Stimulated activated CD8-positive, alpha-beta memory T cell treated with anti-CD3 and anti-CD28 coated beads, Interleukin-4, amount 100 ng/mL, for 48 hours (primary cell): ENCODE measurements around the gene LTB.

ENCODE experiments used
- DNase-seq: peaks from one replicate; pipeline ENCODE4 v3.0.0-alpha.2; 2020

LTB gene, protein sequence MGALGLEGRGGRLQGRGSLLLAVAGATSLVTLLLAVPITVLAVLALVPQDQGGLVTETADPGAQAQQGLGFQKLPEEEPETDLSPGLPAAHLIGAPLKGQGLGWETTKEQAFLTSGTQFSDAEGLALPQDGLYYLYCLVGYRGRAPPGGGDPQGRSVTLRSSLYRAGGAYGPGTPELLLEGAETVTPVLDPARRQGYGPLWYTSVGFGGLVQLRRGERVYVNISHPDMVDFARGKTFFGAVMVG

DNA sequence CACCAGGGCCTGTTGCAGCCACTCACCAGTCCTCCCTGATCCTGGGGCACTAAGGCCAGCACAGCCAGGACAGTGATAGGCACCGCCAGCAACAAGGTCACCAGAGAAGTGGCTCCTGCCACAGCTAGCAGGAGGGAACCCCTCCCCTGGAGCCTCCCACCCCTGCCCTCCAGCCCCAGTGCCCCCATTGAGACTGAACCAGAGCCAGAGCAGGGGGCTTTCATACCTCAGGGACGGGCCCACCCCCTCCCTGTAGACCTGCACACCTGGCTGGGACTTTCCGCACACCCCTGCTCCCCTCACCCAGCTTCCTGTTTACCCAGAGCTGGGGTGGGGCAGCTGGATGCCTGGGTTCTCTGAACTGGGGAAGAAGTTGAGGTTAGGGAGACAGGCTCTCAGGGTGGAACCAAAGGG, at the start of gene LTB:
Gene LTB, minus strand, starts transcription at position 195 of the 414 bp plus-strand sequence. Its CDS starts 7 bp downstream, at position 188.
- peak; percentile 60 for DNase-seq

GRCh38 chr6:31631681-31632278, 49.6 kb upstream of the LTB start:
- no peak for DNase-seq

GRCh38 chr6:31631209-31631608, 49.0 kb upstream of the LTB start:
- no peak for DNase-seq

DNA sequence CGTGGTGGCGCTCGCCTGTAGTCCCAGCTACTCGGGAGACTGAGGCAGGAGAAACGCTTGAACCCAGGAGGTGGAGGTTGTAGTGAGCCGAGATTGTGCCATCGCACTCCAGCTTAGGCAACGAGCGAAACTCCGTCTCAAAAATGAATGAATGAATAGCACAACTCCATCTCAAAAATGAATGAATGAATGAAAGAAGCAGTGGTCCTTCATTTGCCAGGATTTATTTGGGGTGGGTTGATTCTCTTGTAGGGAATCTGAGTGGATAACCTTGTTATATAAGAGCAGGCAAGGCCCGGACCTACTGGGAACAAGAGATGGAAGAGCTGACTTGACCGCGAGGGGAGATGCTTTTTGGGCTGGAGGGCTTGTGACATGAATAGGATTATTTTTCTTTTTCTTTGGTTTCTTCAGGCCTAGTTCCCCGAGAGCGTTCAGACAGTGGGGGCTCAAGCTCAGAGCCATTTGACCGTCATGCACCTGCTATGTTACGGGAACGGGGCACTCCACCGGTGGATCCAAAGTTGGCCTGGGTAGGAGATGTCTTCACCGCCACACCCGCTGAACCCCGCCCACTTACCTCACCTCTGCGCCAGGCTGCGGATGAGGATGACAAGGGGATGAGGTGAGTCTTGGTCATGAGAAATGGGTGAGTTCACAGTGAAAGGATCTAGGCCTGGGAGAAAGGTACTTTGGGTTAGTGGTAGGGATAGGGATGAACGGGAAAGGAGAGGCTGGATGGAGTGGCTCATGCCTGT, 48.1 kb upstream of the LTB start:
- DNase-seq, result no peak

DNA sequence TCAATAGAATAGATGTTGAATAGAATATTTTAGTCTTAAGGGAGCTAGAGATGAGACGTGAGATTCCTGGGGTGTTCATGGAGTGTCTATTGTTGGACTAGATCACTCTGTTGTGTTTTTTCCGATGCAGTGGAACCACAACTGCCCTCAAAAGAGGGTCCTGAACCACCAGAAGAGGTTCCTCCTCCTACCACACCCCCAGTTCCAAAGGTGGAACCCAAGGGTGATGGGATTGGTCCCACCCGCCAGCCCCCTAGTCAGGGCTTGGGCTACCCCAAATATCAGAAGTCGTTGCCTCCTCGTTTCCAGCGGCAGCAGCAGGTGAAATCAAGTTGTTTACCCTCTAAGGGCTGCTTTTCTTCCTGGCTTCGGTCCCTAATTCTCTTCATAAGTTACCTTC, 46.8 kb upstream of the LTB start:
- DNase-seq, result no peak

DNA sequence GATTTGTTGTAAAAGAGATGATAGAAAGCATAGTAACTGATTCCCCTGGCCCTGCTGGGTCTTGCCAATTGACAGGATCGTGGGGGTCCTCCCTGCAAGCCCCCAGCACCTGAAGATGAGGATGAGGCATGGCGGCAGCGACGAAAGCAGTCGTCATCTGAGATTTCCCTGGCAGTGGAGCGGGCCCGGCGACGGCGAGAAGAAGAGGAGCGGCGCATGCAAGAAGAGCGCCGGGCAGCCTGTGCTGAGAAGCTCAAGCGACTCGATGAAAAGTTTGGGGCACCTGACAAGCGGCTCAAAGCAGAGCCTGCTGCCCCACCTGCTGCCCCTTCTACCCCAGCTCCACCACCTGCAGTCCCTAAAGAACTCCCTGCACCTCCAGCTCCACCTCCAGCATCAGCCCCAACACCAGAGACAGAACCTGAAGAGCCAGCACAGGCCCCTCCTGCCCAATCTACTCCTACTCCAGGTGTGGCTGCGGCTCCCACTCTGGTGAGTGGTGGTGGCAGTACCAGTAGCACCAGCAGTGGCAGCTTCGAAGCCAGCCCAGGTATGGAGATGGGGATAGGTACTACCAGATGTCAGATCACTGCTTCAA, 45.6 kb upstream of the LTB start:
- no peak for DNase-seq

- DNase-seq, result no peak
Measured at GRCh38 chr6:31626952-31627351, 44.7 kb upstream of the LTB start.

GRCh38 chr6:31624070-31624469, 41.8 kb upstream of the LTB start:
- no peak for DNase-seq

GRCh38 chr6:31622684-31623091, 40.5 kb upstream of the LTB start:
- no peak for DNase-seq

- no peak for DNase-seq
Measured at GRCh38 chr6:31621991-31622390, 39.8 kb upstream of the LTB start.

DNA sequence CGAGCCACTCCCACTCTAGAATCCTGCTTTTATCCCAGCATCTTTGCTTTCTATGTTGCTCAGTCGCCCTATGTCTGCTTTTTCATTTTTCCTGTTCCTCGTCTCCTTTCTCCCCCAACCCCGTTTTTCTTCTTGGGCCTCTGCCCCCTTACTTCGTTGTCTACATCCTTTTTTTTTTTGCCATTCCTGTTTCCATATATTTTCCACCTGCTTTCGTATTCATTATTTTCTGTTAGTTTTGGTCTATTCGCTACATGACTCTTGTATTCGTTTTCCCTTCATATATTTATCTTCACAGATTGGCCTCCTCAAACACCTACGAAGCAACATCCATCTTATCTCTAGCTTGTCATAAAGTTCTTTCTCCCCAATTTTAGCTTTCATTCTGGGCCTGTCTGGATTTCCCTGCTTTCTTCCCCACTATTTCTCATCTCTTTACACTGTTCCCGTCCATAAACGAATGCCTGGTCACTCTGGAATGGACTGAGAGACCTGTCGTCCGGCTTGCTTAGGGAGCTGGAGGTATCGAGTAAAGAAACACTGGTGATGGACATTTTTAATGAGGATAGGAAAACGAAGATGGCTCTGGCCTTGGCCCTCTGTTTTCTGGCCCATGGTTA, 39.2 kb upstream of the LTB start:
- no peak for DNase-seq

GRCh38 chr6:31620586-31621319, 38.5 kb upstream of the LTB start, which contains the start of gene PRRC2A:
TSS of gene PRRC2A (plus strand) at chr6:31620715. CDS start at chr6:31622790, 2,075 bp downstream.
- DNase-seq, result peak; percentile 84

- peak; percentile 98 for DNase-seq
Measured at GRCh38 chr6:31619805-31620585, 37.8 kb upstream of the LTB start.

DNA sequence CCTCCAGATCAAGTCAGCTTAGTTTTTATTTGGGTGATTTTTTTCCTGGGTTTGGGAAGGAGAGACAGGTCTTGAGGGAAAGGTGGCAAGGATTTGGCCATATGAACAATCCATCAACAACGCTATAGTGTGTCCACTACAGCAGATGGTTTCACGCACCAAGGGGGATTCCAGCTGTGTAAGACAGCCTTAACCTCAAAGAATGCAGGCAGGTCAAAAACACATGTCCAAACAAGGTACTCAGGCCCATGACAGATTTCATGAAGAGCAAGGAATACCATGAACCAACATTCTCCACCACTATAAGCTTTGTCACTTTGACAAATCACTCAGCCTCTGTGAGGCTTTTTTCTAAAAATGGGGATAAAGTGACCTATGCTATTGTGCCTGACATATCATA, 34.8 kb upstream of the LTB start:
- DNase-seq, result no peak

DNA sequence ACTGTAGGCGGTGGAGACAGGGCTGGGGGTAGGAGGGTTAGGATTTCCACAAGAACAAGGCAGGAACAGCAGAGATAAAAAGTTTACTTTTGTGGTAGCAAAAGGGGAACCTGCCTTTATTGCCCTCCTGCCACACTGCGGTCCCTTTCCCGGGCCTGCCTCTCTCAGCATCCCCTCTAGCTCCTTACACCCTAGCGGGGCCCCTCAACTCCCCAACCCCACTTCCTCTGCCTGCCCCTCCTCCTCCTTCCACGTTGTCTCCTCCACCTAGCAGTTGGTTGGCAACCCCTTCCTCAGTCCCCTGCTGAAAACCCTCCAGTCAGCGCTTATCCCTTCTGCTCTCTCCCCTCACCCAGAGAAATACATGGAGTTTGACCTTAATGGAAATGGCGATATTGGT, 33.5 kb upstream of the LTB start:
- DNase-seq, result peak; percentile 62

DNA sequence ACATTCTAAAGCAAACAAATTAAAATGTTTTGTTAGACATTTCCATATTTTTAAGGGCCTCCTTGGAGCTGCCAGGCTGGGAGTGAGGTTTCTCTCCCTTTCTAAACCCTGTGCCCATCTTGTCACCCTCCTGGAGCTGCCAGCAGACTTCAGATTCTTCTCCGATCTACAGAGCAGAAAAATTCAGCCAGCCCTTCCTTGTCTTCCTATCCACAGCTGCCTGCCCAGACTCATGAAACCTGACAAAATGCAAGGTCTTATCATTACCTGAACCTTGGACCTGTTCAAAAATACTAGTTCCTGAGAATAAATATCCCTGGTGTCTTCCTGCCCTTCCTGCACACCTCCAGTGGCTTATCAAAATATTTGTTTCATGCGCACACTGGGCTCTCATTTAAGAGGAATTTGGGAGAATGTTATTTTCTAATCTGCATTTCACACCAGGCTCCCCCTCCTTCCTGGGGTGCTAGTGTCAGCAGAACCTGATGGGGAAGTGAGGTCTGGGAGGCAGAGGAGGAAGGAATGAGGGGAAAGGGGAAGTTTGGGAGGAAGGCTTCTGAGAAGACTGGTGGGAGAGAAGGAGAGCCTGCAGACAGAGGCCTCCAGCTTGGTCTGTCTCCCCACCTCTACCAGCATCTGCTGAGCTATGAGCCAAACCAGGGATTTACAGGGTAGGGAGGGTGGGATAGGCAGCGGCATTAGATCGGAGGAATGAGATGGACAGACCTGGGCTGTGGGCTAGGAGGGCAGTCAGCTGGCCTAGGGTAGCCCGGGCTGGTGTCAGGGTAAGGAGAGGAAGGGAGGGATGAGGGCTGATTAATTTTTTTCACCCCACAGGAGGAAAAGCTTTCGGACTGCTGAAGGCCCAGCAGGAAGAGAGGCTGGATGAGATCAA, 32.7 kb upstream of the LTB start, which contains the start of gene AIF1:
Gene AIF1, plus strand, starts transcription at position 551 of the 895 bp plus-strand sequence. Its CDS starts 96 bp downstream, at position 647.
- DNase-seq, result no peak

GRCh38 chr6:31614075-31614619, 31.9 kb upstream of the LTB start:
- no peak for DNase-seq

- DNase-seq, result no peak
Measured at GRCh38 chr6:31610968-31611367, 28.7 kb upstream of the LTB start.

DNA sequence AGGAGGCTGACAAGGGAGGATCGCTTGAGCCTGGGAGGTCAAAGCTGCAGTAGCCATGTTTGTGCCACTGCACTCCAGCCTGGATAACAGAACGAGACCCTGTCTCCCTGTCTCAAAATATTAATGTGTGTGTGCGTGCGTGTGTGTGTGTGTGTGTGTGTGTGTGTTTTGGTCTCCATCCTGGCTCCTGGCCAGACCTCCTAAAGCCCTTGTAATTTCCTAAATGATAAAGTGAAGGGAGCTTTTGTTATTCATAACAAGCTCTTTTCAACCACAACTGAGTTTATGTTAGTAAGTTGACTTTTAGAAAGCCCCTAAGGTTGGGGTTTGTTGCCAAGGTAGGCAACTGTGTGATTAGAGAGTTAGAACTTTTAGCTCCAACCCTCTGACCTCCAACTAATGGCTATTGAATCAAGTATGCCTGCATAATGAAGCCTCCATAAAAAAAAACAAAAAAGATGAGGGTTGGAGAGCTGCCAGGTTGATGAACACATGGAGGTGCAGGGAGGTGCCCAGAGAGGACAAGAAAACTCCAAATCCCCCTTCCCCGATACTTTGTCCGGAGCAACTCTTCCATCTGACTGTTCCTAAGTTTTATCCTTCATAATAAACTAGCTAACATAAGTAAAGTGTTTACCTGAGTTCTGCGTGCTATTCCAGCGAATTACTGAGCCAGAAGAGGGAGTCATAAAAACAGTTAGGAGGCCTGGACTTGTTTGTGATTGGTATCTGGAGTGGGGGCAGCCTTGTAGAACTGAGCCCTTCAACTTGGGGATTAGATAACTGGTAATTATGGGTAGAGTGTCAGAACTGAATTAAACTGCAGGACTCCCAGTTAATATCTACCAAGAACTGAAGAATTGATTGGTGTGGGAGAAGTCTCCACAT, 27.5 kb upstream of the LTB start:
- no peak for DNase-seq
